Kidney capillary endothelial cell (primary cell): ENCODE measurements around the gene GGT1.
A peak's percentile ranks its signal among the peaks of the same experiment; 100 is the strongest.
"Not testable (repeated sequence)": the region's sequence is repeated elsewhere in the genome, so short reads cannot be mapped to it uniquely, and the experiment has no call there.

Experiments
- DNase-seq: peaks from one replicate; pipeline ENCODE4 v3.0.0-alpha.2; 2018; ENCODE audit warnings: low spot score

Gene GGT1

GRCh38 chr22:24602847-24603769 lies at the start of gene GGT1:
Gene GGT1, plus strand, starts transcription at chr22:24603193. Its CDS starts 7,889 bp downstream, at chr22:24611082.
- not testable (repeated sequence) for DNase-seq

GRCh38 chr22:24553597-24554312 lies 49.2 kb upstream of the GGT1 start:
- no peak for DNase-seq

GRCh38 chr22:24554313-24555164 lies 48.5 kb upstream of the GGT1 start, which contains the start of gene GUCD1:
Gene GUCD1, minus strand, starts transcription at chr22:24555138. Its CDS starts 147 bp downstream, at chr22:24554991.
- DNase-seq: peak; percentile 23

GRCh38 chr22:24555165-24556039 lies 47.6 kb upstream of the GGT1 start, which contains the start of gene SNRPD3:
Gene SNRPD3, plus strand, starts transcription at chr22:24555999. Its CDS starts 1,676 bp downstream, at chr22:24557675.
- peak; percentile 99 for DNase-seq

- no peak for DNase-seq
These were observed 43.5 kb upstream of the GGT1 start for GRCh38 chr22:24559471-24559870.

- no peak for DNase-seq
These were observed 39.7 kb upstream of the GGT1 start for GRCh38 chr22:24563246-24563645.

GRCh38 chr22:24564376-24565058 lies 38.5 kb upstream of the GGT1 start:
- no peak for DNase-seq

GRCh38 chr22:24565077-24565476 lies 37.9 kb upstream of the GGT1 start:
- DNase-seq: no peak

- no peak for DNase-seq
These were observed 36.0 kb upstream of the GGT1 start for GRCh38 chr22:24566899-24567511.

GRCh38 chr22:24567668-24568067 lies 35.3 kb upstream of the GGT1 start:
- DNase-seq: no peak

- DNase-seq: no peak
These were observed 31.7 kb upstream of the GGT1 start for GRCh38 chr22:24571266-24571665.

- no peak for DNase-seq
These were observed 26.2 kb upstream of the GGT1 start for GRCh38 chr22:24576778-24577177.

- DNase-seq: no peak
These were observed 24.4 kb upstream of the GGT1 start for GRCh38 chr22:24578355-24579257.

- no peak for DNase-seq
These were observed 23.8 kb upstream of the GGT1 start for GRCh38 chr22:24579258-24579601.

GRCh38 chr22:24580276-24580675 lies 22.7 kb upstream of the GGT1 start:
- no peak for DNase-seq

GRCh38 chr22:24582056-24582814 lies 20.8 kb upstream of the GGT1 start:
- DNase-seq: no peak

- no peak for DNase-seq
These were observed 19.5 kb upstream of the GGT1 start for GRCh38 chr22:24583221-24584165.
